ENCODE data around the gene OTUD3. TPM values are rescaled to one million over a fixed set of nuclear protein-coding genes. Genes with fewer than 3 reads are reported as not detected.

The OTUD3 gene
- total and polyA plus RNA-seq, 2 experiments from 2014 or later: 3.0 to 9.3 TPM

DNA sequence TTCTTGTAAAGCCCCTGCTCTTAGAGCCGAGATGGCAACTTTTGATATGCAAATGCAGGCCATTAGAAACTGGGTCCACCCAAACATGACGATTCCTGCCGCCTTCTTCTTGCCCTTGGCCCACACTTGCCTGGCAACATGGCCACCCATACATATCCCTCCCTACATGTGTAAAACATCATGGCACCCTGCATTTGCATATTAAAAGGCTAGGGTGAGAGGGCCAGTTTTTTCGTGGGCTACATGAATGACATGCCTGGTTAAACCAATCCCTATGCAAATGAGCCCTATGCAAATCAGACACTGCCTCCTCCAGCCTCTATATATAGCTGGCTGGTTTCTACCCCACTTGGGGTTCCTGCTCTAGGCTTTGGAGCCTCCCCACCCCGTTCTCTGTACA lies 78.4 kb downstream of the OTUD3 start:
- no peak overlapping the region for H2AFZ ChIP-seq
- H3K9me2 ChIP-seq (replicated peaks; ENCODE audit: insufficient read depth): no peaks in the 10 kb centered on the region
- WGBS (ENCODE audit: low lambda C conversion rate, missing lambda C conversion rate): 66% methylated on average over 5 of the region's 5 CpGs
- H3K4me2 ChIP-seq: no peak overlapping the region
- H3K27ac ChIP-seq: no peak overlapping the region
- no peaks in the 10 kb centered on the region for H3K36me3 ChIP-seq (replicated peaks; ENCODE audit: insufficient read depth, low read depth)
- H3K4me1 ChIP-seq (ENCODE audit: insufficient read depth): no peaks in the 10 kb centered on the region
- TF ChIP-seq, protein P1, sequence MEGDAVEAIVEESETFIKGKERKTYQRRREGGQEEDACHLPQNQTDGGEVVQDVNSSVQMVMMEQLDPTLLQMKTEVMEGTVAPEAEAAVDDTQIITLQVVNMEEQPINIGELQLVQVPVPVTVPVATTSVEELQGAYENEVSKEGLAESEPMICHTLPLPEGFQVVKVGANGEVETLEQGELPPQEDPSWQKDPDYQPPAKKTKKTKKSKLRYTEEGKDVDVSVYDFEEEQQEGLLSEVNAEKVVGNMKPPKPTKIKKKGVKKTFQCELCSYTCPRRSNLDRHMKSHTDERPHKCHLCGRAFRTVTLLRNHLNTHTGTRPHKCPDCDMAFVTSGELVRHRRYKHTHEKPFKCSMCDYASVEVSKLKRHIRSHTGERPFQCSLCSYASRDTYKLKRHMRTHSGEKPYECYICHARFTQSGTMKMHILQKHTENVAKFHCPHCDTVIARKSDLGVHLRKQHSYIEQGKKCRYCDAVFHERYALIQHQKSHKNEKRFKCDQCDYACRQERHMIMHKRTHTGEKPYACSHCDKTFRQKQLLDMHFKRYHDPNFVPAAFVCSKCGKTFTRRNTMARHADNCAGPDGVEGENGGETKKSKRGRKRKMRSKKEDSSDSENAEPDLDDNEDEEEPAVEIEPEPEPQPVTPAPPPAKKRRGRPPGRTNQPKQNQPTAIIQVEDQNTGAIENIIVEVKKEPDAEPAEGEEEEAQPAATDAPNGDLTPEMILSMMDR (IDR thresholded peaks at IDR 0.05; ENCODE audit: poor library complexity): no peak
- TF ChIP-seq EZH2 (IDR thresholded peaks at IDR 0.05; ENCODE audit: borderline replicate concordance) (no peak), EZH2phosphoT487 (IDR thresholded peaks at IDR 0.05; ENCODE audit: low read depth, severe bottlenecking, unreplicated experiment) (no peak)
- no peaks in the 10 kb centered on the region for H4K20me1 ChIP-seq (ENCODE audit: insufficient read depth, poor library complexity, severe bottlenecking)
- H3K4me3 ChIP-seq: no peak overlapping the region
- H3K9me3 ChIP-seq (ENCODE audit: low read depth): no peaks in the 10 kb centered on the region
- no peaks in the 10 kb centered on the region for H3K79me2 ChIP-seq
- no peak for DNase-seq (ENCODE audit: low spot score)
- no peaks in the 10 kb centered on the region for H3K27me3 ChIP-seq

Other genes with a start within 250 kb of the OTUD3 start
- 16.5 and 22.3 TPM in 2 replicates for gene NBL1, start 238.1 kb upstream of the OTUD3 start, total RNA-seq
- gene NBL1, start 238.1 kb upstream of the OTUD3 start, polyA plus RNA-seq: 41.3 and 46.9 TPM in 2 replicates
- not detected in 2 replicates for gene HTR6, start 217.5 kb upstream of the OTUD3 start, total RNA-seq
- gene HTR6, start 217.5 kb upstream of the OTUD3 start, polyA plus RNA-seq: not detected in 2 replicates
- 12.0 and 13.0 TPM in 2 replicates for gene TMCO4, start 82.5 kb upstream of the OTUD3 start, total RNA-seq
- 8.7 and 12.7 TPM in 2 replicates for gene TMCO4, start 82.5 kb upstream of the OTUD3 start, polyA plus RNA-seq
- gene RNF186, start 67.1 kb upstream of the OTUD3 start, total RNA-seq: 0.93 and 1.4 TPM in 2 replicates
- gene RNF186, start 67.1 kb upstream of the OTUD3 start, polyA plus RNA-seq: 1.4 and 2.0 TPM in 2 replicates
- not detected in 2 replicates for gene PLA2G2E, start 41.2 kb downstream of the OTUD3 start, total RNA-seq
- gene PLA2G2E, start 41.2 kb downstream of the OTUD3 start, polyA plus RNA-seq: not detected in 2 replicates
- gene PLA2G2A, start 97.2 kb downstream of the OTUD3 start, total RNA-seq: 170 and 340 TPM in 2 replicates
- gene PLA2G2A, start 97.2 kb downstream of the OTUD3 start, polyA plus RNA-seq: 1,328 and 1,609 TPM in 2 replicates
- 10.5 and 24.9 TPM in 2 replicates for gene PLA2G5, start 187.8 kb downstream of the OTUD3 start, total RNA-seq
- 29.4 and 40.7 TPM in 2 replicates for gene PLA2G5, start 187.8 kb downstream of the OTUD3 start, polyA plus RNA-seq
- not detected in 2 replicates for gene PLA2G2D, start 237.1 kb downstream of the OTUD3 start, total RNA-seq
- not detected in 2 replicates for gene PLA2G2D, start 237.1 kb downstream of the OTUD3 start, polyA plus RNA-seq

Data from hepatocyte (in vitro differentiated cells).